HepG2 (cell line): ENCODE results near the gene PPCDC. TPM values are rescaled to one million over a fixed set of nuclear protein-coding genes. Genes with fewer than 3 reads are reported as not detected.
A peak's percentile ranks its signal among the peaks of the same experiment; 100 is the strongest.

Experiments used
- ISL2 ChIP-seq: sonication (generic); formaldehyde crosslinking; IDR thresholded peaks from 2 replicates; pipeline ENCODE4 v1.5.0; 2020; ENCODE audit warnings: missing genetic modification reagents
- MED8 ChIP-seq: sonication (generic); formaldehyde crosslinking; IDR thresholded peaks from 2 replicates; pipeline ENCODE4 v1.8.1; 2023; ENCODE audit warnings: mild to moderate bottlenecking, missing genetic modification reagents; ENCODE audit not compliant: insufficient replicate concordance
- NFATC3 ChIP-seq: sonication (generic); formaldehyde crosslinking; IDR thresholded peaks from 2 replicates; pipeline ENCODE4 v1.5.1; 2020; ENCODE audit warnings: mild to moderate bottlenecking, missing genetic modification reagents
- SIX4 ChIP-seq: sonication (generic); formaldehyde crosslinking; IDR thresholded peaks from 2 replicates; pipeline ENCODE4 v1.4.0; 2020; ENCODE audit warnings: missing genetic modification reagents
- SOX13 ChIP-seq, 3 experiments: fragments of 450-650 bp in 1 of 3; sonication (generic) in 1 of 3; formaldehyde crosslinking in 1 of 3; IDR thresholded peaks in 2 of 3; conservative IDR thresholded peaks in 1 of 3; 2 replicates each; pipeline versions ENCODE4 v1.5.0 to v1.6.1; 2016 to 2020; ENCODE audit warnings: antibody characterized with exemption in 1 of 3, mild to moderate bottlenecking in 1 of 3, missing compliant biosample characterization in 1 of 3, missing genetic modification reagents in 1 of 3, moderate library complexity in 1 of 3
- ZFP1 ChIP-seq: IDR thresholded peaks from 2 replicates; pipeline ENCODE4 v1.6.1; 2016
- ZNF138 ChIP-seq: sonication (generic); formaldehyde crosslinking; IDR thresholded peaks from 2 replicates; pipeline ENCODE4 v1.5.0; 2020; ENCODE audit warnings: mild to moderate bottlenecking, low read depth, missing genetic modification reagents
- ZNF205 ChIP-seq: IDR thresholded peaks from 2 replicates; pipeline ENCODE4 v1.6.1; 2018; ENCODE audit warnings: missing biosample characterization, missing genetic modification reagents
- ZNF468 ChIP-seq: sonication (generic); formaldehyde crosslinking; IDR thresholded peaks from 2 replicates; pipeline ENCODE4 v1.8.0; 2022; ENCODE audit warnings: mild to moderate bottlenecking, moderate library complexity, missing genetic modification reagents
- ZNF530 ChIP-seq: sonication (generic); formaldehyde crosslinking; IDR thresholded peaks from 2 replicates; pipeline ENCODE4 v1.5.0; 2020; ENCODE audit warnings: low read depth, mild to moderate bottlenecking, missing genetic modification reagents
- ZSCAN21 ChIP-seq: sonication (generic); formaldehyde crosslinking; IDR thresholded peaks from 2 replicates; pipeline ENCODE4 v1.8.0; 2022; ENCODE audit warnings: mild to moderate bottlenecking, missing genetic modification reagents, moderate library complexity, borderline replicate concordance
- polyA plus RNA-seq, 8 experiments: library from polyadenylated mRNA; depleted of rRNA in 3 of 8; stranded (reverse) in 7 of 8; unstranded in 1 of 8; fragments of >200 nt; fragmentation: Illumina TruSeq in 4 of 8; extraction: Trizol in 4 of 8; gene quantifications; 2 replicates each; pipeline versions ENCODE4 v1.2.1 to v1.2.3, GENCODE V29; 2011 to 2016; ENCODE audit warnings: low read depth in 4 of 8, missing spikeins in 1 of 8, mixed read lengths in 1 of 8; ENCODE audit not compliant: insufficient read depth in 1 of 8
- total RNA-seq, 5 experiments: library from RNA; depleted of rRNA; stranded (reverse); fragments of >200 nt; fragmentation: Illumina TruSeq; extraction: Trizol; gene quantifications; 2 replicates each; pipeline ENCODE4 v1.2.3, GENCODE V29; 2016; ENCODE audit warnings: low read depth in 1 of 5
- TF ChIP-seq, protein P1 (sequence below): sonication (generic); formaldehyde crosslinking; conservative IDR thresholded peaks from 2 replicates; pipeline ENCODE4 v1.8.0; 2022; ENCODE audit warnings: missing genetic modification reagents
- TF ChIP-seq, protein P2 (sequence below): sonication (generic); formaldehyde crosslinking; IDR thresholded peaks from 2 replicates; pipeline ENCODE4 v1.4.0; 2020; ENCODE audit warnings: mild to moderate bottlenecking, missing genetic modification reagents
- TF ChIP-seq, protein P3 (sequence below): IDR thresholded peaks from 2 replicates; pipeline ENCODE4 v1.6.1; 2016; ENCODE audit warnings: missing compliant biosample characterization, missing genetic modification reagents, borderline replicate concordance
- TF ChIP-seq, protein P4 (sequence below): sonication (generic); formaldehyde crosslinking; IDR thresholded peaks from 2 replicates; pipeline ENCODE4 v1.8.0; 2022; ENCODE audit warnings: mild to moderate bottlenecking, missing genetic modification reagents, moderate library complexity
- TF ChIP-seq, protein P5 (sequence below): sonication (generic); formaldehyde crosslinking; IDR thresholded peaks from 2 replicates; pipeline ENCODE4 v1.4.0; 2020; ENCODE audit warnings: missing genetic modification reagents, borderline replicate concordance
- TF ChIP-seq, protein P6 (sequence below): sonication (generic); formaldehyde crosslinking; IDR thresholded peaks from 2 replicates; pipeline ENCODE4 v1.9.0; 2021; ENCODE audit warnings: missing genetic modification reagents, borderline replicate concordance

The PPCDC gene
- total and polyA plus RNA-seq, 2 of the 13 experiments (the other 11 are each of a cell fraction or from before 2014, with no cell fraction given), result 12.3 to 12.8 TPM

DNA sequence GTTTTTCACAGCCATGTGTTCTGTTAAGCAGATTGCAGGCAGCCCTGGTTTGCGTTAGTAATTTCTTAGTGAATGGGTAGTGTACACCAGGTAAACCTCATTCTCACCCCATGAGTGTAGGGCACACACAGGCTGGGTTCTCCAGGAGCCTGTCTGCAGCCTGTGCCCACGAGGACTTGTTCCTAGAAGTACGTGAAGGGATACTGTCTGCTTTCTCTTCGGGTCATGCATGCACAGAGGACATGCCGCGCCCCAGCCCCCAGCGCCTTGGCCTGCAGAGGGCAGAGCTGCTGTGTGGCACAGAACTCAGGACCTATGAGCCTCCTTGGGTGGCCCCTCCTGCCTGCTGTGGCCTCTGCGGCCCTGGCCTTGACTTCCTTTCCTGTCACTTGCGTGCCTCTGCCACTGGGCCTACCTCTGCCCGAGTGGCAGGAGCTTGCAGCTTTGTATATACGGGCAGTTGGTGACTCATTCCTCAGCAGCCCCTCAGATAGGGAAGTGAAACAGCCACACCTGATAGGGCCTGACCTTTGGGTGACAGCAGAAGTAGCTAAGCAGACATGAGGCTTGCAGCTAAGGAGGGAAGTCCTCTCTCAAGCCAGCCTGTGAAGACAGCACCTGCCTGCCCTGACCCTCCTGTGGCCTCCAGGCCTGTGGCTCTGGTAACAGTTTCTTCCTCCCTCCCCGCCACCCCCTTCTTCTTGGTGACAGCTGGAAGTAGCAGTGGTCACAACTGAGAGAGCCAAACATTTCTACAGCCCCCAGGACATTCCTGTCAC lies 19.5 kb downstream of the PPCDC start (continued):
- TF ChIP-seq, protein P1, sequence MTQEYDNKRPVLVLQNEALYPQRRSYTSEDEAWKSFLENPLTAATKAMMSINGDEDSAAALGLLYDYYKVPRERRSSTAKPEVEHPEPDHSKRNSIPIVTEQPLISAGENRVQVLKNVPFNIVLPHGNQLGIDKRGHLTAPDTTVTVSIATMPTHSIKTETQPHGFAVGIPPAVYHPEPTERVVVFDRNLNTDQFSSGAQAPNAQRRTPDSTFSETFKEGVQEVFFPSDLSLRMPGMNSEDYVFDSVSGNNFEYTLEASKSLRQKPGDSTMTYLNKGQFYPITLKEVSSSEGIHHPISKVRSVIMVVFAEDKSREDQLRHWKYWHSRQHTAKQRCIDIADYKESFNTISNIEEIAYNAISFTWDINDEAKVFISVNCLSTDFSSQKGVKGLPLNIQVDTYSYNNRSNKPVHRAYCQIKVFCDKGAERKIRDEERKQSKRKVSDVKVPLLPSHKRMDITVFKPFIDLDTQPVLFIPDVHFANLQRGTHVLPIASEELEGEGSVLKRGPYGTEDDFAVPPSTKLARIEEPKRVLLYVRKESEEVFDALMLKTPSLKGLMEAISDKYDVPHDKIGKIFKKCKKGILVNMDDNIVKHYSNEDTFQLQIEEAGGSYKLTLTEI (CRISPR knock-in tag), result no peak
- TF ChIP-seq SIX4 (no peak; the same call in none of the 2 replicates), ZNF205 (CRISPR knock-in tag) (peak; percentile 54; the same call in 1 of the 2 replicates), ZNF468 (CRISPR knock-in tag) (no peak), ZFP1 (CRISPR knock-in tag) (peak; percentile 26; the same call in 1 of the 2 replicates), ZNF530 (no peak), NFATC3 (0 out of 2 replicates have a peak, but pooled peaks have one; percentile 19), SOX13 (IDR thresholded peaks at IDR 0.05) (0 out of 2 replicates have a peak, but pooled peaks have one; percentile 49), SOX13 (CRISPR knock-in tag; conservative IDR thresholded peaks at IDR 0.05 in 1 of 2, IDR thresholded peaks at IDR 0.05 in 1 of 2) (peak in 1 of 2 experiments; percentile 82; a peak in 2 of 4 replicates), ISL2 (CRISPR knock-in tag) (peak; percentile 28; the same call in 1 of the 2 replicates), MED8 (CRISPR knock-in tag) (no peak), ZSCAN21 (CRISPR knock-in tag) (no peak; the same call in 1 of the 2 replicates), ZNF138 (CRISPR knock-in tag) (no peak)
- TF ChIP-seq, protein P2, sequence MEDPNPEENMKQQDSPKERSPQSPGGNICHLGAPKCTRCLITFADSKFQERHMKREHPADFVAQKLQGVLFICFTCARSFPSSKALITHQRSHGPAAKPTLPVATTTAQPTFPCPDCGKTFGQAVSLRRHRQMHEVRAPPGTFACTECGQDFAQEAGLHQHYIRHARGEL (CRISPR knock-in tag), result no peak
- TF ChIP-seq, protein P3, sequence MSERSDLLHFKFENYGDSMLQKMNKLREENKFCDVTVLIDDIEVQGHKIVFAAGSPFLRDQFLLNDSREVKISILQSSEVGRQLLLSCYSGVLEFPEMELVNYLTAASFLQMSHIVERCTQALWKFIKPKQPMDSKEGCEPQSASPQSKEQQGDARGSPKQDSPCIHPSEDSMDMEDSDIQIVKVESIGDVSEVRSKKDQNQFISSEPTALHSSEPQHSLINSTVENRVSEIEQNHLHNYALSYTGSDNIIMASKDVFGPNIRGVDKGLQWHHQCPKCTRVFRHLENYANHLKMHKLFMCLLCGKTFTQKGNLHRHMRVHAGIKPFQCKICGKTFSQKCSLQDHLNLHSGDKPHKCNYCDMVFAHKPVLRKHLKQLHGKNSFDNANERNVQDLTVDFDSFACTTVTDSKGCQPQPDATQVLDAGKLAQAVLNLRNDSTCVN (CRISPR knock-in tag), result no peak
- TF ChIP-seq, protein P4, sequence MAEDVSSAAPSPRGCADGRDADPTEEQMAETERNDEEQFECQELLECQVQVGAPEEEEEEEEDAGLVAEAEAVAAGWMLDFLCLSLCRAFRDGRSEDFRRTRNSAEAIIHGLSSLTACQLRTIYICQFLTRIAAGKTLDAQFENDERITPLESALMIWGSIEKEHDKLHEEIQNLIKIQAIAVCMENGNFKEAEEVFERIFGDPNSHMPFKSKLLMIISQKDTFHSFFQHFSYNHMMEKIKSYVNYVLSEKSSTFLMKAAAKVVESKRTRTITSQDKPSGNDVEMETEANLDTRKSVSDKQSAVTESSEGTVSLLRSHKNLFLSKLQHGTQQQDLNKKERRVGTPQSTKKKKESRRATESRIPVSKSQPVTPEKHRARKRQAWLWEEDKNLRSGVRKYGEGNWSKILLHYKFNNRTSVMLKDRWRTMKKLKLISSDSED (CRISPR knock-in tag), result no peak
- TF ChIP-seq, protein P5, sequence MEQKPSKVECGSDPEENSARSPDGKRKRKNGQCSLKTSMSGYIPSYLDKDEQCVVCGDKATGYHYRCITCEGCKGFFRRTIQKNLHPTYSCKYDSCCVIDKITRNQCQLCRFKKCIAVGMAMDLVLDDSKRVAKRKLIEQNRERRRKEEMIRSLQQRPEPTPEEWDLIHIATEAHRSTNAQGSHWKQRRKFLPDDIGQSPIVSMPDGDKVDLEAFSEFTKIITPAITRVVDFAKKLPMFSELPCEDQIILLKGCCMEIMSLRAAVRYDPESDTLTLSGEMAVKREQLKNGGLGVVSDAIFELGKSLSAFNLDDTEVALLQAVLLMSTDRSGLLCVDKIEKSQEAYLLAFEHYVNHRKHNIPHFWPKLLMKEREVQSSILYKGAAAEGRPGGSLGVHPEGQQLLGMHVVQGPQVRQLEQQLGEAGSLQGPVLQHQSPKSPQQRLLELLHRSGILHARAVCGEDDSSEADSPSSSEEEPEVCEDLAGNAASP (CRISPR knock-in tag), result peak; percentile 91
- TF ChIP-seq, protein P6, sequence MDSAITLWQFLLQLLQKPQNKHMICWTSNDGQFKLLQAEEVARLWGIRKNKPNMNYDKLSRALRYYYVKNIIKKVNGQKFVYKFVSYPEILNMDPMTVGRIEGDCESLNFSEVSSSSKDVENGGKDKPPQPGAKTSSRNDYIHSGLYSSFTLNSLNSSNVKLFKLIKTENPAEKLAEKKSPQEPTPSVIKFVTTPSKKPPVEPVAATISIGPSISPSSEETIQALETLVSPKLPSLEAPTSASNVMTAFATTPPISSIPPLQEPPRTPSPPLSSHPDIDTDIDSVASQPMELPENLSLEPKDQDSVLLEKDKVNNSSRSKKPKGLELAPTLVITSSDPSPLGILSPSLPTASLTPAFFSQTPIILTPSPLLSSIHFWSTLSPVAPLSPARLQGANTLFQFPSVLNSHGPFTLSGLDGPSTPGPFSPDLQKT (CRISPR knock-in tag), result no peak
